Activated T-cell treated with anti-CD3 and anti-CD28 coated beads for 48 hours (primary cell): ENCODE data around the gene MEF2C.

ENCODE experiments used
- DNase-seq: peaks from one replicate; pipeline ENCODE4 v3.0.0-alpha.2; 2020; ENCODE audit warnings: low read depth

The MEF2C gene

DNA sequence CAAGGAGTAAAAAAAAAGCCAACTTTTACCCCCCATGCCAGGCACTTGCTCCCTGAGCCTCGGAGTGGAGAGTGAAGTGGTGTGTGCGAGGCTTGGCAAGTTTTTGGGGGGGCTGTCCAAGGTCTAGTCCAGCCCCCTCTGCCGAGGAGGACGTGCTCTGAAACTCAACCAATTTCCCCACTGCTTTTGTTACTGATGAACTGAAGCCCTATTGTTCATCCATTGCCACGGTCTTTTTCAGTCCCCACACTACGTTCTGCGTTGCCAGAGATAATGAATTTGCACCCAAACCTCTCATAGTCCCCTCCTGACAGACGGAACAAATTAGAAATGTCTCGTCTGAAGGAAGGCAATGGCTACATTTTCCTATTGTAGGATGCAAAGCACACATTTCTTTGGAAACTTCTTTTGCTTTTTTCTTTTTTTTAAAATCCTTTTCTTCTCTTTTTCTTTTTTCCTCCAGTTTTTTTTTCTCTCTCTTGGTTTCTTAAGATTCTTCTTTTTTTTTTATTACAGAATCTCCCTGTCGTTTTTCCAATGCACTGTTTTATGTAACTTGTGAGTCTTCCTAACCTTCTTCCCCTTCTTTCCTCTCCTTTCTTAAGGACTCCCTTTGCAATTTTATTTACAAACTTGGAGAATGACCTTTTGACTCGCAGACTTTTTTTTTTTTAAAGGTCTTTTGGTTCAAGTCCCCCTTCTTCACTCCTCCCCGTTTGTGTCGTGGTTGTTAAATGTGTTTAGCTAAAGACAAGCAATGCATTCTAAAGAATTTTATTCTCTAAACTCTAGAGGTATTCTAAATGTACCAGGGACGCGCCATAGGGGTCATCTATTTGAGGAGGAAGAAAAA is 209.5 kb downstream of the MEF2C start:
- DNase-seq: no peak

DNA sequence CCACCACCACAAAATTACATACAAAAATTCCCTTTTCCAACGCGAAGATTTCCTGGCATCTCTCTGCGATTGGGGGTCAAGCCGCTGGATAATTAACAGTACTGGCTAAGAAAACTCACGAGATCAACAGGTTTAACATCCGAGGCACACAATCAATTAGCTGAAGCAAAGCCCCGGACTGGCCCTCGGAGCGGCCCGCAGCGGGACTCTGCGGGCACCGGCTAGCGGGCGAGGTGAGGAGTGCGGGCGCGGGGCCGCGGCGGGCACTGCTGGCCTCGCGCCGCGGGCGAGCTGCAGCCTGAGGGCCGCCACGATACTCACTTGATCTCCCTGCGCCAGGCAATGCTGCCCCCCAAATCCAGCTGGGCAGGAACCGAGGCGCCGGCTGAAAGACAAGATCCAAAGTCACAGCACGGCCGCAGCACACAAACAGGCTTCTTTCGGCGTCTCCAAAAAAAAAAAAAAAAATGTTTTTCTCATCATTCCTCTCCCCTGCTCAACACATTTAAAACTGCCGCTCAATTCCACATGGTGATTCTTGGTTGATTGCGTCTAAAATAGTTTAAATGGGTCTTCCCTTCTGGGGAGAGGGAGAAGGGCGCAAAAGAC is 210.2 kb downstream of the MEF2C start:
- DNase-seq: no peak

GRCh38 chr5:88671505-88672499 is 211.2 kb downstream of the MEF2C start:
- DNase-seq: no peak

GRCh38 chr5:88671106-88671504 is 211.9 kb downstream of the MEF2C start:
- no peak for DNase-seq

GRCh38 chr5:88670461-88670860 is 212.5 kb downstream of the MEF2C start:
- DNase-seq: no peak

DNA sequence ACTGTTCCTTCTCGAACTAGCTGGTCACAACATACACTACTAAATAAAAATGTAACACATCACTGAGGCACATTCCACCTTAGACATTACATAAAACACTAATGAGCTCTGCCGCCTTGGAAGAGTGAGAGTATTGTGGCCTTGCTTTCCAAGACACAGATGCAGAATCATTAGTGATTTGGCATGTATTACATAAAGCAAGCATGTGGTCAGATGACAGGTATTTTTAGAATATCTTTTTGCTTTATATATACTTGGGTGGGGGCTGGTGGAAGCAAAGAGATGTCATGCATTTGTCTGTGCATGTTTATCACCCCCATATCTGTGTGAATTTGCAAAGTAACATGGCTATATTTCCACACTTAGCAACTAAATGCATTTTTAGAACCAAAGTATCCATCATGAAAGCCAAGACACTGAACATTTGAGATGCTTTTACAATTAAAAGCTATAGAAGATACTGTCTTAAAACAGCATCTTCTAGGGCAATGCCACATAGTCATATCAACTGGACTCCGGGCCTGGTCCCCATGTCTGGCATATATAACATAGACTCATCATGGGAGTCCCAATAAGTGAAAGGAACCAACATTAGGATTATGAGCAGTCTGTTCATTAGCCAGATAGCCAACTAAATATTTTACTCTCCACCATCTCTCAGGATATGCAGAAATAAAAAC is 213.5 kb downstream of the MEF2C start:
- no peak for DNase-seq

GRCh38 chr5:88667496-88668201 is 215.3 kb downstream of the MEF2C start:
- no peak for DNase-seq
